PC-3 (cell line): Measurements from ENCODE around the gene TTC7B. TPM values are rescaled to one million over a fixed set of nuclear protein-coding genes. Genes with fewer than 3 reads are reported as not detected.
A peak's percentile ranks its signal among the peaks of the same experiment; 100 is the strongest.

Experiments
- ATAC-seq: fragments of 200-7000 bp; cut with Tn5 transposase; 2 replicates; pipeline ENCODE4 v1.9.1; 2020; ENCODE audit warnings: mild to moderate bottlenecking, moderate library complexity
- BruUV-seq: library from RNA; stranded (reverse); fragments of 400-500 nt; replicated peaks from 2 replicates; lab custom pipeline; 2021; lab: Mats Ljungman, UMichigan
- CTCF ChIA-PET: fragments of 300-600 bp; sonication (Branson Sonifier 250); formaldehyde crosslinking; loops from one replicate; lab custom pipeline; 2022; ENCODE audit warnings: antibody characterized with exemption; lab: Charles Lee
- POLR2A ChIA-PET: fragments of 300-600 bp; sonication (Branson Sonifier 250); formaldehyde crosslinking; loops from one replicate; lab custom pipeline; 2022; ENCODE audit warnings: antibody characterized with exemption; ENCODE audit not compliant: unreplicated experiment; lab: Charles Lee
- DNase-seq: peaks from one replicate; pipeline ENCODE4 v3.0.0-alpha.2; 2015
- H2AFZ ChIP-seq: fragments of 300-600 bp; sonication (generic); 2 replicates; pipeline ENCODE4 v1.6.0; 2016; ENCODE audit warnings: antibody characterized with exemption, low read length
- H3F3A ChIP-seq: fragments of 300-600 bp; sonication (generic); one replicate; pipeline ENCODE4 v1.6.0; 2017; ENCODE audit warnings: antibody characterized with exemption, low read length, control low read depth, mild to moderate bottlenecking; ENCODE audit not compliant: unreplicated experiment
- H3K27ac ChIP-seq: fragments of 300-600 bp; sonication (generic); 2 replicates; pipeline ENCODE4 v1.5.1; 2016; ENCODE audit warnings: mild to moderate bottlenecking, low read length
- H3K27me3 ChIP-seq: fragments of 300-600 bp; sonication (generic); 2 replicates; pipeline ENCODE4 v1.6.1; 2016; ENCODE audit warnings: low read length, mixed read lengths
- H3K36me3 ChIP-seq: fragments of 300-600 bp; sonication (generic); 2 replicates; pipeline ENCODE4 v1.6.1; 2016; ENCODE audit warnings: low read depth, mixed run types, low read length, mixed read lengths
- H3K4me1 ChIP-seq: fragments of 300-600 bp; sonication (generic); 2 replicates; pipeline ENCODE4 v1.5.1; 2016; ENCODE audit warnings: low read length; ENCODE audit not compliant: insufficient read depth
- H3K4me2 ChIP-seq: fragments of 300-600 bp; sonication (generic); 2 replicates; pipeline ENCODE4 v1.6.0; 2016; ENCODE audit warnings: low read length
- H3K4me3 ChIP-seq: fragments of 300-600 bp; sonication (generic); 2 replicates; pipeline ENCODE4 v1.5.1; 2016; ENCODE audit warnings: mild to moderate bottlenecking, low read length, mixed read lengths
- H3K79me2 ChIP-seq: fragments of 300-600 bp; sonication (generic); 2 replicates; pipeline ENCODE4 v1.6.1; 2017; ENCODE audit warnings: low read length, mixed read lengths
- H3K9ac ChIP-seq: fragments of 300-600 bp; sonication (generic); 2 replicates; pipeline ENCODE4 v1.6.0; 2016; ENCODE audit warnings: mild to moderate bottlenecking, low read length
- H3K9me2 ChIP-seq: fragments of 300-600 bp; sonication (generic); replicated peaks from 2 replicates; pipeline ENCODE4 v1.6.1; 2016; ENCODE audit warnings: mixed run types, low read length, mixed read lengths
- H3K9me3 ChIP-seq: fragments of 300-600 bp; sonication (generic); 2 replicates; pipeline ENCODE4 v1.6.1; 2016; ENCODE audit warnings: low read length, mixed read lengths
- H4K20me1 ChIP-seq: fragments of 300-600 bp; sonication (generic); 2 replicates; pipeline ENCODE4 v1.6.1; 2016; ENCODE audit warnings: low read length, mixed read lengths
- EZH2 ChIP-seq: fragments of 300-600 bp; sonication (generic); IDR thresholded peaks from one replicate; pipeline ENCODE4 v1.6.1; 2017; ENCODE audit warnings: antibody characterized with exemption, mild to moderate bottlenecking, low read length; ENCODE audit not compliant: unreplicated experiment
- EZH2phosphoT487 ChIP-seq: fragments of 300-600 bp; sonication (generic); IDR thresholded peaks from 2 replicates; pipeline ENCODE4 v1.6.1; 2018; ENCODE audit warnings: mild to moderate bottlenecking, antibody characterized with exemption, low read length, borderline replicate concordance
- intact Hi-C: fragments of 100-400 bp; cut with micrococcal nuclease; formaldehyde crosslinking; loops from 2 replicates; pipeline ENCODE4 v1.9.0; 2023
- total RNA-seq: library from RNA; depleted of rRNA; stranded (reverse); fragments of >200 nt; gene quantifications from 2 replicates; pipeline ENCODE4 v1.2.3, GENCODE V29; 2014
- TF ChIP-seq, protein P1 (sequence below): fragments of 300-600 bp; sonication (generic); conservative IDR thresholded peaks from 2 replicates; pipeline ENCODE4 v1.5.1; 2017; ENCODE audit warnings: antibody characterized with exemption, low read depth, mild to moderate bottlenecking, low read length

Gene TTC7B
- total RNA-seq, 1 experiment from 2014 or later = 45.6 TPM

DNA sequence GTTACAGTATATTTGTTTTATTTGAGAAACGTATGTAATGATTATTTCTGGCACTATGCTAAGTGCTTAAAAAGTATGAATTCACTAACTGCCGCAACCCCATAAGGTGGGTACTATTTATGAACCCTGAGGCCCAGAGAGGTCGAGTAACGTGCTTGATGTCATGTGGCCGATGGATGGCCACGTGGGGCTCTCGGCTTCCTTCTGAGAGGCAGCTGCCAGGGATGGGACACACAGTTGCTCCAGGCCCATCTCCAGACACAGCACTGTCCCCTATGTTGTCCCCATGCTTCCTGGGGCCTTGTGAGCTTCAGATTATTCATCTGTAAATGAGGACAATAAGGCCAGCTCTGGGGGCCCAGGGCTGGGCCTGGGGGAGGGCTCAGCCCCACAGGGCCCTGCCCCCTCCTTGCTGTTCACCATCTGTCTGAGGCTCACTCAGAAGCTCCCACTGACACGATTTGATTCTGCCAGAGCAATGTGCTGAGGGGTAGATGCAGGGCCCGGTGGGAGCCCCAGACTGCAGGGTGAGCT, 304.4 kb downstream of the TTC7B start:
- H3K79me2 ChIP-seq = no peaks in the 10 kb centered on the region
- ChIA-PET POLR2A (interaction anchor here (0.6 kb wide), 1 partner anchor 343 kb away, joined by 5 read pairs; no protein-coding TSS in a partner anchor), CTCF (interaction anchor here (0.6 kb wide), 1 partner anchor 403 kb away, joined by 3 read pairs; no protein-coding TSS in a partner anchor)
- no peak overlapping the region for H3K4me3 ChIP-seq
- BruUV-seq = no TSS peak
- no peaks in the 10 kb centered on the region for H3F3A ChIP-seq
- H3K27me3 ChIP-seq = 0 out of 2 replicates have a peak, but pooled peaks cover 4% of the 10 kb centered on the region
- no peaks in the 10 kb centered on the region for H4K20me1 ChIP-seq
- ATAC-seq = no peak
- peak overlapping the region; percentile 90 for H3K27ac ChIP-seq
- DNase-seq = no peak
- no peaks in the 10 kb centered on the region for H3K9me2 ChIP-seq
- H3K4me1 ChIP-seq = peaks cover 48% of the 10 kb centered on the region
- H2AFZ ChIP-seq = 0 out of 2 replicates have a peak overlapping the region, but pooled peaks have one; percentile 25
- intact Hi-C loops = loop anchor here (5.0 kb wide), 2 partner anchors 170 to 185 kb away; no protein-coding TSS in a partner anchor
- TF ChIP-seq EZH2 (no peak), EZH2phosphoT487 (no peak)
- TF ChIP-seq, protein P1, sequence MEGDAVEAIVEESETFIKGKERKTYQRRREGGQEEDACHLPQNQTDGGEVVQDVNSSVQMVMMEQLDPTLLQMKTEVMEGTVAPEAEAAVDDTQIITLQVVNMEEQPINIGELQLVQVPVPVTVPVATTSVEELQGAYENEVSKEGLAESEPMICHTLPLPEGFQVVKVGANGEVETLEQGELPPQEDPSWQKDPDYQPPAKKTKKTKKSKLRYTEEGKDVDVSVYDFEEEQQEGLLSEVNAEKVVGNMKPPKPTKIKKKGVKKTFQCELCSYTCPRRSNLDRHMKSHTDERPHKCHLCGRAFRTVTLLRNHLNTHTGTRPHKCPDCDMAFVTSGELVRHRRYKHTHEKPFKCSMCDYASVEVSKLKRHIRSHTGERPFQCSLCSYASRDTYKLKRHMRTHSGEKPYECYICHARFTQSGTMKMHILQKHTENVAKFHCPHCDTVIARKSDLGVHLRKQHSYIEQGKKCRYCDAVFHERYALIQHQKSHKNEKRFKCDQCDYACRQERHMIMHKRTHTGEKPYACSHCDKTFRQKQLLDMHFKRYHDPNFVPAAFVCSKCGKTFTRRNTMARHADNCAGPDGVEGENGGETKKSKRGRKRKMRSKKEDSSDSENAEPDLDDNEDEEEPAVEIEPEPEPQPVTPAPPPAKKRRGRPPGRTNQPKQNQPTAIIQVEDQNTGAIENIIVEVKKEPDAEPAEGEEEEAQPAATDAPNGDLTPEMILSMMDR = no peak
- H3K9ac ChIP-seq = peak overlapping the region; percentile 62; the same call in 1 of the 2 replicates
- no peaks in the 10 kb centered on the region for H3K36me3 ChIP-seq
- H3K4me2 ChIP-seq = peak overlapping the region; percentile 68
- no peaks in the 10 kb centered on the region for H3K9me3 ChIP-seq

DNA sequence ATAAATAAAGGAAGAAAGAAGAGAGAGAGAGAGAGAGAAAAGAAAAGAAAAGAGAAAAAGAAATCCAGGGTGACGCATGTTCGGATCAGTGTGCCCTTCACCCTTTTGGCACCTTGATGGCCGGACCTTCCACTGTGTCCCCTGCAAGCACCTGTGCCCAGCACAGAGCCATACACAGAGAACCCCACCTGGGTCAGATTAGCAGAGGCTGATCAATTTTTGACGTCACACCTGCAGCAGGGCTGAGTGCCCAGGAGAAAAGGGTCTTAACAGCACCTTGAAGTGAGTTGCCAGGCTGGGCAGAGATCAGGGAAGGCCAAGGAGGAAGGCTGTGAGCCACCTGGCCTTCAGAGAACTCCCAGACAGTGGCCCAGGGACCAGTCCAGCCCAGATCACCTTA, 305.0 kb downstream of the TTC7B start:
- Histone ChIP-seq H3K9me3 (no peaks in the 10 kb centered on the region), H4K20me1 (no peaks in the 10 kb centered on the region), H3K4me2 (no peak overlapping the region), H3K27ac (no peak overlapping the region), H3K27me3 (0 out of 2 replicates have a peak, but pooled peaks cover 4% of the 10 kb centered on the region), H3K79me2 (no peaks in the 10 kb centered on the region), H3K4me1 (peaks cover 48% of the 10 kb centered on the region), H3F3A (no peaks in the 10 kb centered on the region), H3K9me2 (no peaks in the 10 kb centered on the region), H3K36me3 (no peaks in the 10 kb centered on the region), H3K4me3 (no peak overlapping the region), H3K9ac (no peak overlapping the region), H2AFZ (no peak overlapping the region)
- TF ChIP-seq EZH2 (no peak), EZH2phosphoT487 (no peak)
- TF ChIP-seq, protein P1 = no peak
- no peak for ATAC-seq
- no peak for DNase-seq
- CTCF ChIA-PET = no interaction called here
- intact Hi-C loops = loop anchor here (5.0 kb wide), 2 partner anchors 171 to 186 kb away; no protein-coding TSS in a partner anchor
- BruUV-seq = no TSS peak
- POLR2A ChIA-PET = interaction anchor here (0.6 kb wide), 1 partner anchor 223 kb away, joined by 4 read pairs; no protein-coding TSS in a partner anchor

DNA sequence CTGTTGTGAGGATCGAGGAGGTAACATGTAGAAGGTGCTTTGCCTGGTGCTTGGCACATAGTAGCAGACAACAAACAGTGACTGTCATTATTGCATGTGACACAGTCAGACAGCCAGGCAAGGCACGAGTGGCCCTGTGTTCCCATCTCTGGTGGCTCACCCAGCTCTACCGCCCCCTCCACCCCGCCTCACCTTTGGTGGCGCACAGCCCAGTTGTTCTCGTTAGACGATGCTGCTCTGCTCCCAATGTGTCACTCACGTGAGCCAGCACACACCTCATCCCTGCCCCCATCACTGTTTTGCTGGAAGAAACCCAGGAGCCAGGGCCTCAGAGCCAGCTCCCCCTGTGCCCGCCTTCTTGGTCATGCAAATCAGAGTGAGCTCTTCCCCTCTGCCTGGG, 306.1 kb downstream of the TTC7B start:
- TF ChIP-seq EZH2phosphoT487 (no peak), EZH2 (no peak)
- Histone ChIP-seq H3K9me3 (no peaks in the 10 kb centered on the region), H3K9me2 (no peaks in the 10 kb centered on the region), H4K20me1 (no peaks in the 10 kb centered on the region), H3K9ac (no peak overlapping the region), H3K4me3 (no peak overlapping the region), H3K79me2 (no peaks in the 10 kb centered on the region), H3K27me3 (0 out of 2 replicates have a peak, but pooled peaks cover 4% of the 10 kb centered on the region), H2AFZ (no peak overlapping the region), H3K27ac (no peak overlapping the region), H3K4me2 (no peak overlapping the region), H3K4me1 (peaks cover 48% of the 10 kb centered on the region), H3F3A (no peaks in the 10 kb centered on the region), H3K36me3 (no peaks in the 10 kb centered on the region)
- ChIA-PET POLR2A (interaction anchor here (0.6 kb wide), 1 partner anchor 126 kb away, joined by 5 read pairs; no protein-coding TSS in a partner anchor), CTCF (interaction anchor here (1.1 kb wide), 1 partner anchor 101 kb away, joined by 3 read pairs; no protein-coding TSS in a partner anchor)
- intact Hi-C loops = loop anchor here (5.0 kb wide), 2 partner anchors 172 to 187 kb away; no protein-coding TSS in a partner anchor
- DNase-seq = peak; percentile 10
- no TSS peak for BruUV-seq
- ATAC-seq = no peak
